Testis (tissue), 3 donors: Measurements from ENCODE around the gene OTOG. TPM values are rescaled to one million over a fixed set of nuclear protein-coding genes. Genes with fewer than 3 reads are reported as not detected.

Experiments used
- DNase-seq: peaks from one replicate; pipeline ENCODE4 v3.0.0-alpha.2; 2019
- H3K27ac ChIP-seq, 2 donors: fragments of 200-600 bp; sonication (generic); one replicate each; pipeline ENCODE4 v1.5.1; 2019
- H3K27me3 ChIP-seq: fragments of 200-600 bp; sonication (generic); one replicate; pipeline ENCODE4 v1.5.1; 2019
- H3K36me3 ChIP-seq: fragments of 200-600 bp; sonication (generic); one replicate; pipeline ENCODE4 v1.5.1; 2017; ENCODE audit warnings: low read depth; ENCODE audit errors: missing control alignments
- H3K4me1 ChIP-seq: fragments of 200-600 bp; sonication (generic); one replicate; pipeline ENCODE4 v1.5.1; 2019
- H3K4me3 ChIP-seq, 2 donors: fragments of 200-600 bp; sonication (generic); one replicate each; pipeline ENCODE4 v1.5.1; 2017 to 2019
- H3K9me3 ChIP-seq: fragments of 200-600 bp; sonication (generic); one replicate; pipeline ENCODE4 v1.5.1; 2017
- CTCF ChIP-seq, 3 experiments: fragments of 450-650 bp in 2 of 3; fragments of 200-600 bp in 1 of 3; sonication (generic) in 1 of 3; IDR thresholded peaks; one replicate each; pipeline ENCODE4 v1.5.1; 2016 to 2019; ENCODE audit warnings: antibody characterized with exemption in 3 of 3, mild to moderate bottlenecking in 2 of 3, moderate library complexity in 1 of 3
- POLR2A ChIP-seq: fragments of 450-650 bp; IDR thresholded peaks from one replicate; pipeline ENCODE4 v1.6.1; 2017; ENCODE audit warnings: antibody characterized with exemption, mild to moderate bottlenecking, moderate library complexity
- WGBS, 2 donors: methylation state at CpG; one replicate each; pipeline ENCODE4 v1.1.5; 2018; 5-methylcytosine and 5-hydroxymethylcytosine counted together
- intact Hi-C: fragments of 100-400 bp; cut with DNase I; formaldehyde crosslinking; loops from one replicate; pipeline ENCODE4 v1.15.1; 2023; ENCODE audit warnings: low total_unique reads
- polyA plus RNA-seq: library from polyadenylated mRNA; stranded (reverse); fragments of 350-450 nt; fragmentation: Illumina TruSeq; extraction: RNeasy Lipid Tissue Mini Kit (QIAGEN cat#74804); gene quantifications from one replicate; pipeline ENCODE4 v1.2.3, GENCODE V29; 2014; ENCODE audit warnings: low read depth, low replicate concordance; ENCODE audit not compliant: insufficient read depth
- total RNA-seq, 2 donors: library from RNA; depleted of rRNA; stranded (reverse); fragments of >200 nt; gene quantifications; one replicate each; pipeline ENCODE4 v1.2.3, GENCODE V29; 2016

Gene OTOG
- total and polyA plus RNA-seq, 3 donors from 2014 or later: 2.2 to 4.2 (median 2.9) TPM

GRCh38 chr11:17643506-17644405 lies 96.7 kb downstream of the OTOG start:
- no peaks in the 10 kb centered on the region for H3K36me3 ChIP-seq
- H3K9me3 ChIP-seq: no peaks in the 10 kb centered on the region
- no peak overlapping the region for H3K27ac ChIP-seq
- intact Hi-C loops: no loop called here
- no peak overlapping the region for H3K4me3 ChIP-seq
- TF ChIP-seq CTCF (IDR thresholded peaks at IDR 0.05) (no peak), POLR2A (no peak)
- DNase-seq: no peak
- WGBS, 2 donors: 75 to 78% methylated on average over 9 to 14 of the region's 14 CpGs
- H3K27me3 ChIP-seq: no peaks in the 10 kb centered on the region
- no peaks in the 10 kb centered on the region for H3K4me1 ChIP-seq

- intact Hi-C loops: no loop called here
- DNase-seq: no peak
- no peaks in the 10 kb centered on the region for H3K4me1 ChIP-seq
- no peak overlapping the region for H3K27ac ChIP-seq
- no peaks in the 10 kb centered on the region for H3K9me3 ChIP-seq
- WGBS, 2 donors: 86 to 90% methylated on average over 8 to 15 of the region's 15 CpGs
- H3K27me3 ChIP-seq: no peaks in the 10 kb centered on the region
- TF ChIP-seq CTCF (IDR thresholded peaks at IDR 0.05) (no peak), POLR2A (no peak)
- H3K36me3 ChIP-seq: no peaks in the 10 kb centered on the region
- H3K4me3 ChIP-seq: no peak overlapping the region
Observed at GRCh38 chr11:17645190-17645970, 98.3 kb downstream of the OTOG start.

- Histone ChIP-seq H3K36me3 (no peaks in the 10 kb centered on the region), H3K4me3 (no peak overlapping the region), H3K9me3 (no peaks in the 10 kb centered on the region), H3K4me1 (no peaks in the 10 kb centered on the region), H3K27ac (no peak overlapping the region), H3K27me3 (no peaks in the 10 kb centered on the region)
- DNase-seq: no peak
- intact Hi-C loops: no loop called here
- TF ChIP-seq POLR2A: no peak
- TF ChIP-seq CTCF (IDR thresholded peaks at IDR 0.05): no peak
- WGBS, 2 donors: 72 to 85% methylated on average over 6 to 8 of the region's 8 CpGs
Observed at GRCh38 chr11:17646451-17647145, 99.5 kb downstream of the OTOG start.

GRCh38 chr11:17648528-17648927 lies 101.5 kb downstream of the OTOG start:
- TF ChIP-seq CTCF (IDR thresholded peaks at IDR 0.05): no peak
- TF ChIP-seq POLR2A: no peak
- Histone ChIP-seq H3K4me3 (no peak overlapping the region), H3K9me3 (no peaks in the 10 kb centered on the region), H3K27me3 (no peaks in the 10 kb centered on the region), H3K27ac (no peak overlapping the region), H3K4me1 (no peaks in the 10 kb centered on the region), H3K36me3 (no peaks in the 10 kb centered on the region)
- 69 to 81% methylated on average over 4 of the region's 4 CpGs for WGBS, 2 donors
- intact Hi-C loops: no loop called here
- DNase-seq: no peak
